ENCODE results near the gene EIF4EBP2. TPM values are rescaled to one million over a fixed set of nuclear protein-coding genes. Genes with fewer than 3 reads are reported as not detected.
A peak's percentile ranks its signal among the peaks of the same experiment; 100 is the strongest.

Gene EIF4EBP2
- polyA plus RNA-seq, 1 experiment = 31.2 TPM

DNA sequence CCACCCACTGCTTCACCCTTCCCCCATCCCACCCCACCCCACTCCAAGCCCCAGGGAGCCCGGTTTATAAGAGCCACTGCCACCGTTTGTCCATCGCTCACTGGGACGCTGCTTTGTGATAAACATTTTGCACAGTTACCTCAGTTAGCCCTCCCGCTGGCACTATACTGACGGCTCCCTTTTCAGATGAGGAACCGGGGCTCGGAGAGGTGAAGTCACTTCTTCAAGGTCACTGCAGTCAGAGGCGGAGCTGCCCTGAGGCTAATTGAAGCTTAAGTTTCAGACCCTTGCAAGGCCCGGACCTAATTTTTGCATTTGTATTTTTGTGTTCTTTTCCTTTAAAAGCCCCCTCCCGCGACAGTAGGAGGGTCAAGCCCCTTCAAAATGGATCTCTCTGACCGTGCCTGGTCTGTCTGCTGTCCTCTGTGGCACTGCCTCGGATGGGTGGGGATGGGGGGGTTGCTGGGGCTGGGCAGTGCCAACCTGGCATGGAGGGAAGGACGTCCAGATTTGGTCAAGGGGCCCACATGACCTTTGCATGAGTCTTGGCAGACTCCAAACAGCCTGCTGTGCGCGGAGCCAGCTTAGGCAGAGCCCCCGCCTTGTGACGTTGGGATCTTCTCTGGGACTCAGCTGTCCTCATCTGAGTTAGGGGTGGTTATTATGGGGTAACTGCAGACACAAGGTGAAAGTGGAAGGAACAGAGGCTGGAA is 55.3 kb downstream of the EIF4EBP2 start:
- DNase-seq (ENCODE audit: low read depth, low spot score) = no peak
- no peak overlapping the region for H3K4me3 ChIP-seq (ENCODE audit: low read depth, low read length)
- peaks cover 16% of the 10 kb centered on the region for H3K27me3 ChIP-seq (ENCODE audit: control insufficient read depth, insufficient read depth, low read length)
- no peak overlapping the region for H3K27ac ChIP-seq (ENCODE audit: low read depth, low read length)
- no peaks in the 10 kb centered on the region for H3K9me3 ChIP-seq (ENCODE audit: control insufficient read depth, insufficient read depth, low read length)
- TF ChIP-seq, protein P1, sequence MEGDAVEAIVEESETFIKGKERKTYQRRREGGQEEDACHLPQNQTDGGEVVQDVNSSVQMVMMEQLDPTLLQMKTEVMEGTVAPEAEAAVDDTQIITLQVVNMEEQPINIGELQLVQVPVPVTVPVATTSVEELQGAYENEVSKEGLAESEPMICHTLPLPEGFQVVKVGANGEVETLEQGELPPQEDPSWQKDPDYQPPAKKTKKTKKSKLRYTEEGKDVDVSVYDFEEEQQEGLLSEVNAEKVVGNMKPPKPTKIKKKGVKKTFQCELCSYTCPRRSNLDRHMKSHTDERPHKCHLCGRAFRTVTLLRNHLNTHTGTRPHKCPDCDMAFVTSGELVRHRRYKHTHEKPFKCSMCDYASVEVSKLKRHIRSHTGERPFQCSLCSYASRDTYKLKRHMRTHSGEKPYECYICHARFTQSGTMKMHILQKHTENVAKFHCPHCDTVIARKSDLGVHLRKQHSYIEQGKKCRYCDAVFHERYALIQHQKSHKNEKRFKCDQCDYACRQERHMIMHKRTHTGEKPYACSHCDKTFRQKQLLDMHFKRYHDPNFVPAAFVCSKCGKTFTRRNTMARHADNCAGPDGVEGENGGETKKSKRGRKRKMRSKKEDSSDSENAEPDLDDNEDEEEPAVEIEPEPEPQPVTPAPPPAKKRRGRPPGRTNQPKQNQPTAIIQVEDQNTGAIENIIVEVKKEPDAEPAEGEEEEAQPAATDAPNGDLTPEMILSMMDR (IDR thresholded peaks at IDR 0.05; ENCODE audit: low read depth, low read length) = no peak
- ChIA-PET POLR2A (no interaction called here), CTCF (interaction anchor here (0.6 to 1.5 kb wide), 2 partner anchors 80 to 237 kb away, joined by 3 read pairs; no protein-coding TSS in a partner anchor)

DNA sequence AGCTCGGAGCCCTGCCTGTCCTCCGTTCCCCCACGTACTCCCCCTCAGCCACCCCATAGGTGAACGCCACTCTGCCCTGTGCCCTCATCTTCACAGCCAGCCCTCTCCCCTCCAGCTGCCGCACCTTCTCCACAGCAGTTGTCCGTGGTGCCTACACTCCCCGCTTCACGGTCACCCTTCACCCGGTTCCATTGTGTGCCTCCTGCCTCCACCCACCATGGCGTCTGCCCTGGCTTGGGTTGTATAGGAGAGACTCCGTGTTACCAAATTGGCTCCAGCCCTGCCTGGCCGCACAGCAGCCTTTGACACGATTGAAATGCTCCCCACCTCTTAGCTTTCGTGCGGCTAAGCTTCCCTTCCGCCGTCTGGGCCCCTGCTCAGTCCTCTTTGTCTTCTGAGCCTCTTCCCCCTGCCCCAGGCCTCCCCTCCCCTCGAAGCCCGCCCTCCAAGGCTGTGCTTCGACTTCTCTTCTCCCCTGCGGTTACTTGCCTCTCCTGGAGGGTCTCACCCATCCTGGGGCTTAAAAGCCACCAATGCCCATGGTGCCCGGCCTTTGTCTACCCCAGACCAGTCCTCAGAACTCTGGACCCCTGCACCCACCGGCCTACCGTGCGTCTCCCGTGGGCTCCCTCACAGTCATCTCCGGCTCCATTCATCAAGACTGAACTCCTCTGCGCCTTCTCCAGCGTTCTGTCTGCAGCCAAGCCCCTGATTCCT is 56.0 kb downstream of the EIF4EBP2 start:
- DNase-seq (ENCODE audit: low read depth, low spot score) = no peak
- ChIA-PET CTCF (interaction anchor here (0.6 to 2.0 kb wide), 7 partner anchors 12 to 420 kb away, joined by 3 to 9 read pairs (median 3); no protein-coding TSS in a partner anchor), POLR2A (no interaction called here)
- H3K9me3 ChIP-seq (ENCODE audit: control insufficient read depth, insufficient read depth, low read length) = no peaks in the 10 kb centered on the region
- peaks cover 15% of the 10 kb centered on the region for H3K27me3 ChIP-seq (ENCODE audit: control insufficient read depth, insufficient read depth, low read length)
- H3K4me3 ChIP-seq (ENCODE audit: low read depth, low read length) = no peak overlapping the region
- H3K27ac ChIP-seq (ENCODE audit: low read depth, low read length) = no peak overlapping the region
- TF ChIP-seq, protein P1 (IDR thresholded peaks at IDR 0.05; ENCODE audit: low read depth, low read length) = no peak

DNA sequence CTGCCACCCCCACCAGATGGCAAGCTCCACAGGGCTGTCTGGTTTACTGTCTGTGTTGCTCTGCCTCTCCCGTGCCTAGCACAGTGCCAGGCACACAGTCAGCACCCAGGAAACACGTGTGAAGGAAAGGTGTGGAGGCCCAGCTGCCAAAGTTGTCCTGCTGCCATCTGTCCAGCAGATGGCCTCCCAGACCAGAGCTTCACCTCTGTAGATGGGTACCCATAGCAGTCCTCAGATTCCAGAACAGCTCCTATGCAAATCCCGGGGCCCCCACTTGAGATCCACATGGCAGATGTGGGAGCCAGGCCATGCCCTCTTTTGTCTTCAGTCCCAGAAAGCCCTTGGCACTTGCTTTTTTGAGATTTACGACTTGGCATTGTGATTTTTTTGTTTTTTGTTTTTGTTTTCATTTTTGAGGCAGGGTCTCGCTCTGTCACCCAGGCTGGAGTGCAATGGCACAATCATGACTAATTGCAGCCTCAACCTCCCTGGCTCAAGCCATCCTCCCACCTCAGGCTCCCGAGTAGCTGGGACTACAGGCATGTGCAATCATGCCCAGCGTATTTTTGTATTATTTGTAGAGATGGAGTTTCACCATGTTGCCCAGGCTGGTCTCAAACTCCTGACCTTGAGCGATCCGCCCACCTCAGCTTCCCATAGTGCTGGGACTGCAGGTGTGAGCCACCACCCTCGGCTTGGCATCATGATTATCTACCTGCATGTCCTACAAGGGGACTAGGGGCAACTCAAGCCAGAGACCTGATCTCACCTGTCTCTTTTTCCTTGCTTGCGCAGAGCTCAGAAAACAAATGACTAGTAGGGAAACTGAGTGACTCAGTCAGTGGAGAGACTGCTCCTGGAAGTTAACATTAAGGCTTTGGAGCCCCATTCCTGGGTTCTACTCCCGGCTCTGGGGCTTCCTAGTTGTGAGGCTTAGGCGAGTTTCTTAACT is 57.7 kb downstream of the EIF4EBP2 start:
- Histone ChIP-seq H3K27me3 (ENCODE audit: control insufficient read depth, insufficient read depth, low read length) (peaks cover 15% of the 10 kb centered on the region), H3K4me3 (ENCODE audit: low read depth, low read length) (no peak overlapping the region), H3K9me3 (ENCODE audit: control insufficient read depth, insufficient read depth, low read length) (no peaks in the 10 kb centered on the region), H3K27ac (ENCODE audit: low read depth, low read length) (no peak overlapping the region)
- DNase-seq (ENCODE audit: low read depth, low spot score) = peak; percentile 8
- CTCF ChIA-PET = interaction anchor here (0.6 to 2.4 kb wide), 29 partner anchors 7 to 822 kb away, joined by 3 to 19 read pairs (median 4); partner anchors contain the start of gene PALD1
- POLR2A ChIA-PET = interaction anchor here (0.5 to 1.0 kb wide), 3 partner anchors 56 to 293 kb away, joined by 3 to 4 read pairs (median 3); partner anchors contain the start of gene PPA1
- TF ChIP-seq, protein P1 (IDR thresholded peaks at IDR 0.05; ENCODE audit: low read depth, low read length) = peak; percentile 91

DNA sequence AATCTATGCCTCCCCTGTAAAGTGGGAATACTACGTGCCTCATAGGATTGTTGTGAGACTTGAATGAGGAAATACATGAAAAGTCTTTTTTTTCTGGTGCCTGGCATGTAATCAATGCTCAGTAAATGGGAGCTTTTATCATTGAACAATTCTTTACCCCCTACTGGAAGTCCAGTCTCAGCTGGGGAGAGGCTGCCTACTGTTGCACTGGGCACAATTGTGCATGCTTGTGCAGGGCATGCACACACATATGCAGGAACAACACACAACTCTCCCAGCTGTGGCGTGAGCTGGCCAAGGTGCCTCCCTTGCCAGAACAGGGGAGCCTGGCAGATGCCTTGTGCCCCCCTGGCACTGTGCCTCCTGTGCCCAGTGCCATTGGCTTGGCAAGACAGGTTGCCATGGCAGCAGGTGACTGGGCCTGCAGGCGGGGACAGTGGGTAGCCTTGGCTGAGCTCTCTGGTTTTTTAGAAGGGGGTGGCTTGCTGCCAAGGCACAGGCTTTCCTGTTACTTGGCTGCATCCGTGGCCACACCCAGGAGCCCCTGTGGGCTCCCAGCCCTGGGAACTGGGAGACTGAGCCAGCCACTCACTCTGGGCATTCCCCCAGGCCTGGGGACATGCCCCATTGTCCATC is 58.5 kb downstream of the EIF4EBP2 start:
- peaks cover 20% of the 10 kb centered on the region for H3K27me3 ChIP-seq (ENCODE audit: control insufficient read depth, insufficient read depth, low read length)
- no peaks in the 10 kb centered on the region for H3K9me3 ChIP-seq (ENCODE audit: control insufficient read depth, insufficient read depth, low read length)
- TF ChIP-seq, protein P1 (IDR thresholded peaks at IDR 0.05; ENCODE audit: low read depth, low read length) = no peak
- H3K4me3 ChIP-seq (ENCODE audit: low read depth, low read length) = no peak overlapping the region
- no peak for DNase-seq (ENCODE audit: low read depth, low spot score)
- ChIA-PET POLR2A (interaction anchor here (0.7 kb wide), 1 partner anchor 1521 kb away, joined by 3 read pairs; no protein-coding TSS in a partner anchor), CTCF (interaction anchor here (1.5 to 2.4 kb wide), 5 partner anchors 11 to 296 kb away, joined by 4 to 19 read pairs (median 13); no protein-coding TSS in a partner anchor)
- H3K27ac ChIP-seq (ENCODE audit: low read depth, low read length) = no peak overlapping the region

Data from AG04450 (cell line).